DLD1 (cell line): Measurements from ENCODE around the gene FAM120B.

Source experiments
- in situ Hi-C: cut with HindIII; loops from 2 replicates; pipeline ENCODE4 v1.10.0; 2017; ENCODE audit warnings: low sequenced_read_pairs

The FAM120B gene

DNA sequence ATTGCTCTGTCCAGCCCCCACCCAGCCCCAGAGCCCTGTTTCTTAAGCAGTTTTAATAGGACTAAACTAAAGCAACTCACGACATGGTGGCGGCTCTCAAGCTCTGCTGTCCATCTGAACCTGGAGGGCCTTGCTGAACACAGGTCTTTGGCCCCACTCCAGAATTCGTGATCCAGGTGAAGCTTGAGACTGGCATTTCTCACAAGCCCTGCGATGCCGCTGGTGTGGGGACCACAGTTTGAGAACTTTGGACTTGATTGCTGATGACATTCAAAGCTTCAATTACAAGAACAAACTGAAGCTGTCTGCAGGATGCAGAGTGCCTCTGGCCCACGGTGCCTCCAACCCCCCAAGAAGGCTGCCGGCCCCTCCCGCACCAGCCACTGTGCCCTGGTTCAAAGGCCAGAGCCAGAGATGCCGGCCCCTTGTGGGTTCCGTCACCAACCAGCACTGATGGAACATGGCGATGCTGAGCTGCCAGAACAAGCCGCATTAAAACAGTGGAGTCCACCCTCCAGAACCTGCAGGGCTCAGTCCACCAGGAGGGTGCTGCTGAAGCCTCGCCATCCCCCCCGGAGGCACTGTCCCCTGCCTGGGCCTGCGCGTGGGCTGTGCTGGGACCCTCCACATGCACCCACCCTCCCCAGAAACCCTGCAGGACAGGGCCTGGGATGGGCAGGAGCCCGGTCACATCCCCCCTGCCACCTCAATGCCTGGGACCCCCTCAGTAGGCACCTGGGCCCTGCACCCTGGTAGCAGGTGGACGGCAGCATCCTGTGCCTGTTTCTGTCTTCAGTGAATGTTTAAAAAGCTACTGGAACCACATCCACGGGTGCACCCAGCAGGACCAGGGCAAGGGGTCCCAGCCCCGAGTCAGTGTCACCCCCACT is 145.4 kb downstream of the FAM120B start:
- in situ Hi-C loops = no loop called here

- in situ Hi-C loops = no loop called here
Observed at GRCh38 chr6:170452767-170453545, 146.4 kb downstream of the FAM120B start.

DNA sequence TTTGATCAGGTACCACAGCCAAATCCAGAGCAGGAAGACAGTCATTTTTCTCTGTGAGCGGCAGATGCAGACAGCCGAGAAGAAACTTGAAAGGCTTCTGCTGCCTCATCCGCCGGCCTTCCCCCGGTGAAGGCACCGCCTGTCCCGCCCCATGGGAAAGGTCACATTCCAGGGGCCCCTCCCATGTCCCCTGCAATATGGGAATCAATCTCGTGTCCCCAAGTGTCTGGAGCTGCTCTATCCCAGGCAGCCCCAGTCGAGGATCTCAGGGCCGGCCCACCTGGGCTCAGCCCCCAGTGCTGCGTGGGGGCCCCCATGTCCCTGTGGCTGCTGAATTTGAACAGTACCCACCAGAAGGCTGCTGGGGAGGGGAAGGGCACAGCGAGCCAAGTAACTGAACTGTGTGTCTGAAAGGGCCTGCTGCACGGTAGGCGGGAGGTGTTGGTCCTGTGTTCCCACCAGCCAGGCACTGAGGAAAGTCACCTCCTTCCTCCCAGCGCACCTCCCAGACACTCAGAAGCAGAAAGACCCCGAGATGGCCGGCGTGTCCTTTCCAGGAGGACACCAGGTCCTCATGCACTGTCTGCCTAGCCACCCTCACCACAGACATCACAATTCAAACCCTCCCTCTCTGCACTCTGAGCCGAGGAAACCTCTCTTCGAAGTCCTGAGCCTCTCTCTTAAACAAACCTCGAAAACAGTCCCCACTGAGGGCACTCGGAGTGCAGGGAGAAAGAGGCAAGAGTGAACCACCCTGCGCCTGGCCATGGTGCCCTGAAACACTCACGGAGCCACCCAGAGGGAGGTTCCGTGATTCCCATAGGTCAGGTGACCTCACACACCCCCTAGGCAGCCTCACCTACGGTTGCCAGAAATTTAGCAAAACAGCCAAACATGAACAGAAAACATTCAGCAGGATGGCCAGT is 147.3 kb downstream of the FAM120B start:
- in situ Hi-C loops = no loop called here

- in situ Hi-C loops = no loop called here
Observed at GRCh38 chr6:170454512-170455285, 148.1 kb downstream of the FAM120B start.

DNA sequence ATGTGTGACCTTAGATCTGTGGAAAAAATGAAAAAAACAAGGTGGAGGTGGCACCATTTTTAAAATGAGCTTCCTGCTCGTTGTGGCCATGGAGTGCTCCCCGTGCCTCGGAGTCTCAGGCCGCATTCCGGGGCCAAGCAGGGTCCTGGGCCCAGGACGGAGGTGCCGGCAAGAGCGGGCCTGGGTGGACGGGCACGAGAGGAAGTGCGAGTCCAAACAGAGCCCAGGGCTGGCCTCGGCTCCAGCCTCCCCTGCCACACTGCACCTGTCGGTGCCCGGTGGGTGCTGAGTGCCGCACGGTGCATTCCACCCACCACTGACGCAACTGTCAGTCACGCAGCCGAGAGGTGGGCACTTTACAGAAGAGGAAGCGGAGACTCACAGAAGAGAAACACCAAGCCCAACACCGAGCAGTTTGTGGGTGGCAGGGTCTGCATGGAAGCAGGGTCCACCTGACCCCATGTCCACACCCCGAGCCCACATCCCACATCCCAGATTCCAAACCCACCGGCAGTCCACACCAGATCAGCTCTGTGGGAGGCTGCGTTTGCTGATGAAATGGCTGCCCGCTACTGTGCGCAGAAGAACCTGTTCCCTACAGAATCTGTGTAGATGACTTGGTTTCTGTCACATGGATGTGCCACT is 148.9 kb downstream of the FAM120B start:
- in situ Hi-C loops = no loop called here

GRCh38 chr6:170456334-170456733 is 149.8 kb downstream of the FAM120B start:
- in situ Hi-C loops = no loop called here
